Vagina (tissue), 2 donors: Measurements from ENCODE around the gene CES4A.

ENCODE experiments used
- CTCF ChIP-seq, 3 experiments: fragments of 450-650 bp in 2 of 3; fragments of 200-600 bp in 1 of 3; sonication (generic) in 1 of 3; IDR thresholded peaks; one replicate each; pipeline ENCODE4 v1.5.1; 2017 to 2019; ENCODE audit warnings: antibody characterized with exemption in 3 of 3, mild to moderate bottlenecking in 2 of 3, moderate library complexity in 2 of 3
- POLR2A ChIP-seq, 2 donors: fragments of 450-650 bp; IDR thresholded peaks; one replicate each; pipeline ENCODE4 v1.6.1; 2017; ENCODE audit warnings: antibody characterized with exemption in 2 of 2, mild to moderate bottlenecking in 2 of 2, moderate library complexity in 2 of 2

- TF ChIP-seq CTCF (IDR thresholded peaks at IDR 0.05) (no peak), POLR2A (IDR thresholded peaks at IDR 0.05) (no peak)
Measured at GRCh38 chr16:67016143-67016542, 27.8 kb downstream of the CES4A start.
